ENCODE results near the gene CTSK.
A peak's percentile ranks its signal among the peaks of the same experiment; 100 is the strongest.
"Not testable (repeated sequence)": the region's sequence is repeated elsewhere in the genome, so short reads cannot be mapped to it uniquely, and the experiment has no call there.

The CTSK gene

DNA sequence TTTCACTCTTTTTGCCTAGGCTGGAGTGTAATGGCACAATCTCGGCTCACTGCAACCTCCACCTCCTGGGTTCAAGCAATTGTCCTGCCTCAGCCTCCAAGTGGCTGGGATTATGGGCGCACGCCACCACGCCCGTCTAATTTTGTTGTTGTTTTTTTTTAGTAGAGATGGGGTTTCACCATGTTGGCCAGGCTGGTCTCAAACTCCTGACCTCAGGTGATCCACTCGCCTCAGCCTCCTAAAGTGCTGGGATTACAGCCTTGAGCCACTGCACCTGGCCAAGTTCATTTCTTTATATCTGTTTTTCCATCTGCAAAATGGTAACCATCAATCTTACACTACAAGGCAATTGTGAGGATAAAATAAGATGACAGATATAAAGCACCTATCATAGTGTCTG, 25.9 kb upstream of the CTSK start:
- not testable (repeated sequence) for H3K27me3 ChIP-seq (ENCODE audit: control insufficient read depth in 5 of 5, insufficient read depth in 4 of 5, low read length in 5 of 5); H3K27ac ChIP-seq (ENCODE audit: low read depth, low read length); H3K9me3 ChIP-seq (ENCODE audit: control insufficient read depth in 5 of 5, low read length in 5 of 5); H3K4me3 ChIP-seq (ENCODE audit: low read depth in 1 of 5, low read length in 5 of 5); H3K9ac ChIP-seq (ENCODE audit: low read length in 5 of 5); H3K4me1 ChIP-seq (ENCODE audit: control insufficient read depth in 5 of 5, insufficient read depth in 5 of 5, low read length in 5 of 5)
- H3K36me3 ChIP-seq (ENCODE audit: control insufficient read depth in 5 of 5, insufficient read depth in 5 of 5, low read length in 5 of 5), result peaks cover 63 to 92% (median 71%) of the 10 kb centered on the region in 5 donors

- Histone ChIP-seq H3K9ac (ENCODE audit: low read length in 5 of 5) (no peak overlapping the region), H3K36me3 (ENCODE audit: control insufficient read depth in 5 of 5, insufficient read depth in 5 of 5, low read length in 5 of 5) (peaks cover 68 to 92% (median 74%) of the 10 kb centered on the region in 5 donors), H3K4me1 (ENCODE audit: control insufficient read depth in 5 of 5, insufficient read depth in 5 of 5, low read length in 5 of 5) (no peaks in the 10 kb centered on the region), H3K9me3 (ENCODE audit: control insufficient read depth in 5 of 5, low read length in 5 of 5) (no peaks in the 10 kb centered on the region), H3K4me3 (ENCODE audit: low read depth in 1 of 5, low read length in 5 of 5) (no peak overlapping the region), H3K27me3 (ENCODE audit: control insufficient read depth in 5 of 5, insufficient read depth in 4 of 5, low read length in 5 of 5) (no peaks in the 10 kb centered on the region), H3K27ac (ENCODE audit: low read depth, low read length) (no peak overlapping the region)
Observed at GRCh38 chr1:150832597-150832996, 24.5 kb upstream of the CTSK start.

DNA sequence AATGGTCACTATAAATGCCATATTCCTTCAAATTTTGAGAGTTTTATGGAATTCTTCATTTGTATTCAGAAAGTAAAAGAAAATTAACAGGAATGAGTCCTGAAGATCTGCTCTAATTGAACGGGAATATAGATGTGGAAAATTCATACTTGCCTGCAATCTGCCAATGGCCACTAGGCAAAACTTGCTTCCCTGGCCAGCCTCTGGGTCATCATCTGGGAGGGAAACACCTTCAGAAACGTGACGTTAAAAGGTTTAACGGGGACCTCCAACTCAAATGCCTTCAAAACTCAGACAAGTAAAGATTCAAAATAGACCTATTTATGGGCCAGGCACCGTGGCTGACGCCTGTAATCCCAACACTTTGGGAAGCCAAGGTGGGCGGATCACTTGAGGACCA, 21.7 kb upstream of the CTSK start:
- Histone ChIP-seq H3K4me3 (ENCODE audit: low read depth in 1 of 5, low read length in 5 of 5) (no peak overlapping the region), H3K36me3 (ENCODE audit: control insufficient read depth in 5 of 5, insufficient read depth in 5 of 5, low read length in 5 of 5) (peaks cover 63 to 93% (median 76%) of the 10 kb centered on the region in 5 donors), H3K27me3 (ENCODE audit: control insufficient read depth in 5 of 5, insufficient read depth in 4 of 5, low read length in 5 of 5) (no peaks in the 10 kb centered on the region), H3K27ac (ENCODE audit: low read depth, low read length) (no peak overlapping the region), H3K4me1 (ENCODE audit: control insufficient read depth in 5 of 5, insufficient read depth in 5 of 5, low read length in 5 of 5) (no peaks in the 10 kb centered on the region), H3K9ac (ENCODE audit: low read length in 5 of 5) (no peak overlapping the region), H3K9me3 (ENCODE audit: control insufficient read depth in 5 of 5, low read length in 5 of 5) (no peaks in the 10 kb centered on the region)

GRCh38 chr1:150826299-150826698, 18.2 kb upstream of the CTSK start:
- no peak overlapping the region for H3K27ac ChIP-seq (ENCODE audit: low read depth, low read length)
- H3K4me1 ChIP-seq (ENCODE audit: control insufficient read depth in 5 of 5, insufficient read depth in 5 of 5, low read length in 5 of 5), result no peaks in the 10 kb centered on the region
- no peaks in the 10 kb centered on the region for H3K9me3 ChIP-seq (ENCODE audit: control insufficient read depth in 5 of 5, low read length in 5 of 5)
- no peak overlapping the region for H3K4me3 ChIP-seq (ENCODE audit: low read depth in 1 of 5, low read length in 5 of 5)
- H3K27me3 ChIP-seq (ENCODE audit: control insufficient read depth in 5 of 5, insufficient read depth in 4 of 5, low read length in 5 of 5), result no peaks in the 10 kb centered on the region
- H3K36me3 ChIP-seq (ENCODE audit: control insufficient read depth in 5 of 5, insufficient read depth in 5 of 5, low read length in 5 of 5), result peaks cover 41 to 84% (median 59%) of the 10 kb centered on the region in 5 donors
- no peak overlapping the region for H3K9ac ChIP-seq (ENCODE audit: low read length in 5 of 5)

- Histone ChIP-seq H3K27ac (ENCODE audit: low read depth, low read length) (peak overlapping the region; percentile 45), H3K27me3 (ENCODE audit: control insufficient read depth in 5 of 5, insufficient read depth in 4 of 5, low read length in 5 of 5) (no peaks in the 10 kb centered on the region), H3K36me3 (ENCODE audit: control insufficient read depth in 5 of 5, insufficient read depth in 5 of 5, low read length in 5 of 5) (peaks cover 33 to 78% (median 55%) of the 10 kb centered on the region in 5 donors)
Observed at GRCh38 chr1:150820730-150821512, 12.9 kb upstream of the CTSK start.

DNA sequence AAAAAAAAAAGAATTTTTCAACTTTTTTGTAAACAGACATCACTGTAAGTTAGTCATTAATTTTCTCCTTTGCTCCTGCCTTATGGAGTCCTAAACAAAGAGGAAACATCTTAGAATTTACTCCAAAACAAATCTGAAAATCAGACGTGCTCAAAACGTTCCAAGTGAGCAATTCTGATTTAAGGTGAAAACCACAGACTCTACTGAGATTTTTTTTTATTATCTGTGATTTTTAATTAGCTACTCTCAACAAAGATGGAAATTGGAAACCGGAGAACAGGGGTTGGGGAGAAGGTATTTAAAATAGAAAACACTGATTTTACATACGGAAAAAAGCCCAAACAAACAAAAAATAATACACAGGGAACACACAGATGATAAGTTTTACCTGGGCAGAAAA, 7.8 kb upstream of the CTSK start:
- H3K27ac ChIP-seq (ENCODE audit: low read depth, low read length), result no peak overlapping the region
- H3K9me3 ChIP-seq (ENCODE audit: control insufficient read depth in 5 of 5, low read length in 5 of 5), result no peaks in the 10 kb centered on the region
- no peak overlapping the region for H3K4me3 ChIP-seq (ENCODE audit: low read depth in 1 of 5, low read length in 5 of 5)
- no peaks in the 10 kb centered on the region for H3K27me3 ChIP-seq (ENCODE audit: control insufficient read depth in 5 of 5, insufficient read depth in 4 of 5, low read length in 5 of 5)
- peaks cover 0 to 9% (median 0%) of the 10 kb centered on the region in 5 donors for H3K4me1 ChIP-seq (ENCODE audit: control insufficient read depth in 5 of 5, insufficient read depth in 5 of 5, low read length in 5 of 5)
- no peak overlapping the region for H3K9ac ChIP-seq (ENCODE audit: low read length in 5 of 5)
- peaks cover 50 to 86% (median 70%) of the 10 kb centered on the region in 5 donors for H3K36me3 ChIP-seq (ENCODE audit: control insufficient read depth in 5 of 5, insufficient read depth in 5 of 5, low read length in 5 of 5)

More at GRCh38 chr1:150820730-150821512, 12.9 kb upstream of the CTSK start:
- no peaks in the 10 kb centered on the region for H3K9me3 ChIP-seq (ENCODE audit: control insufficient read depth in 5 of 5, low read length in 5 of 5)
- H3K4me1 ChIP-seq (ENCODE audit: control insufficient read depth in 5 of 5, insufficient read depth in 5 of 5, low read length in 5 of 5), result peaks cover 0 to 10% (median 0%) of the 10 kb centered on the region in 5 donors
- H3K4me3 ChIP-seq (ENCODE audit: low read depth in 1 of 5, low read length in 5 of 5), result no peak overlapping the region
- H3K9ac ChIP-seq (ENCODE audit: low read length in 5 of 5), result no peak overlapping the region

GRCh38 chr1:150813028-150813707, 5.1 kb upstream of the CTSK start:
- Histone ChIP-seq H3K4me3 (ENCODE audit: low read depth in 1 of 5, low read length in 5 of 5) (no peak overlapping the region), H3K9ac (ENCODE audit: low read length in 5 of 5) (no peak overlapping the region), H3K27ac (ENCODE audit: low read depth, low read length) (peak overlapping the region; percentile 12), H3K4me1 (ENCODE audit: control insufficient read depth in 5 of 5, insufficient read depth in 5 of 5, low read length in 5 of 5) (peaks cover 0 to 11% (median 6%) of the 10 kb centered on the region in 5 donors), H3K36me3 (ENCODE audit: control insufficient read depth in 5 of 5, insufficient read depth in 5 of 5, low read length in 5 of 5) (peaks cover 47 to 71% (median 62%) of the 10 kb centered on the region in 5 donors), H3K27me3 (ENCODE audit: control insufficient read depth in 5 of 5, insufficient read depth in 4 of 5, low read length in 5 of 5) (no peaks in the 10 kb centered on the region), H3K9me3 (ENCODE audit: control insufficient read depth in 5 of 5, low read length in 5 of 5) (no peaks in the 10 kb centered on the region)

GRCh38 chr1:150810958-150811659, 3.0 kb upstream of the CTSK start:
- H3K27ac ChIP-seq (ENCODE audit: low read depth, low read length), result no peak overlapping the region
- H3K4me3 ChIP-seq (ENCODE audit: low read depth in 1 of 5, low read length in 5 of 5), result no peak overlapping the region
- H3K4me1 ChIP-seq (ENCODE audit: control insufficient read depth in 5 of 5, insufficient read depth in 5 of 5, low read length in 5 of 5), result peaks cover 3 to 27% (median 18%) of the 10 kb centered on the region in 5 donors
- H3K36me3 ChIP-seq (ENCODE audit: control insufficient read depth in 5 of 5, insufficient read depth in 5 of 5, low read length in 5 of 5), result peaks cover 34 to 52% (median 44%) of the 10 kb centered on the region in 5 donors
- no peak overlapping the region for H3K9ac ChIP-seq (ENCODE audit: low read length in 5 of 5)
- no peaks in the 10 kb centered on the region for H3K9me3 ChIP-seq (ENCODE audit: control insufficient read depth in 5 of 5, low read length in 5 of 5)
- H3K27me3 ChIP-seq (ENCODE audit: control insufficient read depth in 5 of 5, insufficient read depth in 4 of 5, low read length in 5 of 5), result no peaks in the 10 kb centered on the region

DNA sequence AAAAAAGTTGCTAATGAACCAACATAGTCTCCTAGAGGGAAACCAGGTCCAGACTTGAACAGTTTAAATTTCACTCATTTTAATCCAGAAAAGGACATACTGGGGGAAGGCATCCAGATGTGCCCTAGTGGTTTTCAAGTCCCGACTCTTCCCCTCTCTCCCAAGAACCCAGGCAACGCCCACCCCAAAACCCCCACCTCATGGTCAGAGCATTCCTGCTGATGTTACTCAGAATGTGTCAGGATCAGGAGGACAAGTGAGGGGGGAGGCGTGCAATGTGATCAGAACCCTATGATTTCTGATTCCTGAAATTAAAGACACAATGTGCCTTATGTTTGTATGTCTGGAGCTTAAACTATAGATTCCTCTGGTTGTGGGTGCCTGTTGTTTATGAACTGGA, 1.6 kb upstream of the CTSK start:
- Histone ChIP-seq H3K9me3 (ENCODE audit: control insufficient read depth in 5 of 5, low read length in 5 of 5) (no peaks in the 10 kb centered on the region), H3K9ac (ENCODE audit: low read length in 5 of 5) (no peak overlapping the region), H3K27me3 (ENCODE audit: control insufficient read depth in 5 of 5, insufficient read depth in 4 of 5, low read length in 5 of 5) (no peaks in the 10 kb centered on the region), H3K4me1 (ENCODE audit: control insufficient read depth in 5 of 5, insufficient read depth in 5 of 5, low read length in 5 of 5) (peaks cover 3 to 29% (median 18%) of the 10 kb centered on the region in 5 donors), H3K36me3 (ENCODE audit: control insufficient read depth in 5 of 5, insufficient read depth in 5 of 5, low read length in 5 of 5) (peaks cover 31 to 42% (median 39%) of the 10 kb centered on the region in 5 donors), H3K27ac (ENCODE audit: low read depth, low read length) (no peak overlapping the region), H3K4me3 (ENCODE audit: low read depth in 1 of 5, low read length in 5 of 5) (no peak overlapping the region)

Measured in subcutaneous abdominal adipose tissue (tissue), 5 donors.